ENCODE measurements around the gene GLDN.

Gene GLDN

DNA sequence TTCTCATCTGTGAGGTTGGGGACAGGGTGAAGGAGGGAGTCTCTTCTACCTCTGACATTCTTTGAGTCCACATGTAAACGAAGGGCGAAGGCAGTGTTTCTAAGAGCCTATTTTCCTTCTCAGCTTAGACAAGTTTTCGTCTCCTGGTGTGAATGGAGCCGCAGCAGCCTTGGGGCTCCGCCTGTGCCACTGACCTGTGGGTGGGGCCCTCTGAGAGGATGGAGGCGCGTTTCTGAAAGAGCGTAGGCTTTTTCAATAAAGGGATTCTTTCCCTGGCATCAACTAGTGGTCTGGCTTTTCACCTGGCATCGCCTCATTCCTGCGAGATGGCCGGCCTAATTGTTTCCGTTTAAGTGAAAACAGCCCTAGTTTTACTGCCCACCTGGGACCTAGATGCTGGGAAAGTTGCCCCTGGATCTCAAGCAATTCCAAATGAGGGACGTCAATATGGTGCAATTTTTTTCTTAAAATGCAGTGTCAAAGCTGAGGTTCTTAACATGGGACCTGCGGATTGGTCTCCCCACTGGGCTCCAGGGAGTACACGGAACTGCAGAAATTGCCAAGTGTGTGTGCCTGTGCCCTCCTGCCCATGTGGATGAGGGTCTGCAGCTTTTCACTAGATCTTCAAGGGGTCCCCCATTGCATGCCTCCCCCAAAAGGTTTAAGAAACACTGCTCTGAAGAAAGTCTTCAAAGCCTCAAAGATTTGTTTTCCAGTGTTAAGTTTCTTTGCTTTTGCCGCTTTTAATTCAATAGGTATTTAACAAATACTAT, 958 bp downstream of the GLDN start:
- H3K9ac ChIP-seq: no peak overlapping the region
- no peaks in the 10 kb centered on the region for H3K36me3 ChIP-seq (ENCODE audit: control insufficient read depth, insufficient read depth, low read length)
- no peaks in the 10 kb centered on the region for H3K79me2 ChIP-seq
- H3K9me3 ChIP-seq (ENCODE audit: control insufficient read depth, low read length): no peaks in the 10 kb centered on the region
- H2AFZ ChIP-seq: peak overlapping the region; percentile 56
- H3K4me1 ChIP-seq: no peaks in the 10 kb centered on the region
- no peaks in the 10 kb centered on the region for H3K27me3 ChIP-seq (ENCODE audit: control insufficient read depth, insufficient read depth, low read length)
- H3K4me2 ChIP-seq (ENCODE audit: low read length): no peak overlapping the region
- no peak overlapping the region for H3K27ac ChIP-seq
- H3K4me3 ChIP-seq (ENCODE audit: low read depth, low read length): no peak overlapping the region
- TF ChIP-seq, protein P1, sequence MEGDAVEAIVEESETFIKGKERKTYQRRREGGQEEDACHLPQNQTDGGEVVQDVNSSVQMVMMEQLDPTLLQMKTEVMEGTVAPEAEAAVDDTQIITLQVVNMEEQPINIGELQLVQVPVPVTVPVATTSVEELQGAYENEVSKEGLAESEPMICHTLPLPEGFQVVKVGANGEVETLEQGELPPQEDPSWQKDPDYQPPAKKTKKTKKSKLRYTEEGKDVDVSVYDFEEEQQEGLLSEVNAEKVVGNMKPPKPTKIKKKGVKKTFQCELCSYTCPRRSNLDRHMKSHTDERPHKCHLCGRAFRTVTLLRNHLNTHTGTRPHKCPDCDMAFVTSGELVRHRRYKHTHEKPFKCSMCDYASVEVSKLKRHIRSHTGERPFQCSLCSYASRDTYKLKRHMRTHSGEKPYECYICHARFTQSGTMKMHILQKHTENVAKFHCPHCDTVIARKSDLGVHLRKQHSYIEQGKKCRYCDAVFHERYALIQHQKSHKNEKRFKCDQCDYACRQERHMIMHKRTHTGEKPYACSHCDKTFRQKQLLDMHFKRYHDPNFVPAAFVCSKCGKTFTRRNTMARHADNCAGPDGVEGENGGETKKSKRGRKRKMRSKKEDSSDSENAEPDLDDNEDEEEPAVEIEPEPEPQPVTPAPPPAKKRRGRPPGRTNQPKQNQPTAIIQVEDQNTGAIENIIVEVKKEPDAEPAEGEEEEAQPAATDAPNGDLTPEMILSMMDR (IDR thresholded peaks at IDR 0.05): no peak

DNA sequence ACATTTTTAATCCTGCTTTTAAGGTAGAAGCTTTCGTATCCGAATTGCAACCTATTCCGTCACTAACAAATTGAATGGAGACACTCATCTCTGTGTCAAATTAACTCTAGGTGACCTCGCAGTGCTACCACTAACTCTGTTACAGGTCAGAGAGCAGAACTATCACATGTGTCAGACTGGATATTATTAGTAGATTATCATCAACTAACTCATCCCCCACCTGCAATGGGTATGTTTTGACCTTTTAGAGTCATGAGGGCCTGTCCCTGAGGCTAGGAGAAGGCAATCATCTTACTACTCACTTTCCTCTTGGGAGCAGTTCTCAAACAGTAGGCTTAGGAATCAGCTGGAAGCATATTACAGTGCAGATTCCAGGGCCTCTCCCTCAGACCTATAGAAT, 2.0 kb downstream of the GLDN start:
- Histone ChIP-seq H3K4me3 (ENCODE audit: low read depth, low read length) (no peak overlapping the region), H3K27me3 (ENCODE audit: control insufficient read depth, insufficient read depth, low read length) (no peaks in the 10 kb centered on the region), H3K27ac (no peak overlapping the region), H2AFZ (no peak overlapping the region), H3K79me2 (no peaks in the 10 kb centered on the region), H3K9ac (no peak overlapping the region), H3K36me3 (ENCODE audit: control insufficient read depth, insufficient read depth, low read length) (no peaks in the 10 kb centered on the region), H3K9me3 (ENCODE audit: control insufficient read depth, low read length) (no peaks in the 10 kb centered on the region), H3K4me2 (ENCODE audit: low read length) (no peak overlapping the region), H3K4me1 (no peaks in the 10 kb centered on the region)
- TF ChIP-seq, protein P1 (IDR thresholded peaks at IDR 0.05): no peak

DNA sequence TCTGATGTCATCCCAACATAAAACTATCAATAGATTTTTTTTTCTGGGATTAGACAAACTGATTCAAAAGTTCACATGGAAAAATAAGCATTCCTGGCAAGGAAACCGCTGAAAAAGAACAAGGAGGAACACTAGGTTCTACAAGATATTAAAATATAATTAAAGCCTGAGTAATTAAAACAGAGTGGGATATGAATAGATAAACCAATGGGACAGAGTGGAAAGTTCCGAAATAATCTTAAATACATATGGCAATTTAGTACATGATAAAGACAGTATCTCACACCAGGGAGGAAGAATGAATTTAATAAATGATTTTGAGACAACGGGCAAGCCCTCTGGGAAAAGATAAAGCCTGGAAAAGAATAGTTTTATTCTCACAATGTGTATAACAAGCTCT, 4.7 kb downstream of the GLDN start:
- no peaks in the 10 kb centered on the region for H3K79me2 ChIP-seq
- no peak overlapping the region for H3K27ac ChIP-seq
- TF ChIP-seq, protein P1 (IDR thresholded peaks at IDR 0.05): no peak
- H3K4me1 ChIP-seq: no peaks in the 10 kb centered on the region
- no peaks in the 10 kb centered on the region for H3K36me3 ChIP-seq (ENCODE audit: control insufficient read depth, insufficient read depth, low read length)
- H3K4me2 ChIP-seq (ENCODE audit: low read length): no peak overlapping the region
- H2AFZ ChIP-seq: no peak overlapping the region
- no peak overlapping the region for H3K9ac ChIP-seq
- no peaks in the 10 kb centered on the region for H3K9me3 ChIP-seq (ENCODE audit: control insufficient read depth, low read length)
- H3K4me3 ChIP-seq (ENCODE audit: low read depth, low read length): no peak overlapping the region
- no peaks in the 10 kb centered on the region for H3K27me3 ChIP-seq (ENCODE audit: control insufficient read depth, insufficient read depth, low read length)

DNA sequence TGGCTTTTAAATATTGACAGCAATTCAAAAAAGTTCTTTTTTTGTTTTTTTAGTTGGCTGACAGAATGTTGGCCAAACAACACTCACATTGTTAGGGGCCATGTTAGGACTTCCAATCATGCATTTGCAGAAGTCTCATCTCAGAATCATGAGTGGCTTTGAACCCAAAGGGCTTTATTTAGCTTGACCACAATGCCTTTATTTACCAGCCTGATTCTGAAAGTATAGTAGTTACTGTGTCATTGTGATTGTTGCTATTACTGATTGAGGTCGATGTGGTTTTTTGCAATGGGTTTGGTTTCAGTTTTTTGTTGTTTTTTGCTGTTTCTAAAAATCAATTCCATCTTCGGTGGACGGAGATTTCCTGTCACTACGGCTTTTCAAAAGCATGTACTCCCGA, 7.2 kb downstream of the GLDN start:
- Histone ChIP-seq H3K27ac (no peak overlapping the region), H3K9me3 (ENCODE audit: control insufficient read depth, low read length) (no peaks in the 10 kb centered on the region), H2AFZ (no peak overlapping the region), H3K4me3 (ENCODE audit: low read depth, low read length) (no peak overlapping the region), H3K9ac (no peak overlapping the region), H3K4me2 (ENCODE audit: low read length) (no peak overlapping the region), H3K4me1 (no peaks in the 10 kb centered on the region), H3K36me3 (ENCODE audit: control insufficient read depth, insufficient read depth, low read length) (no peaks in the 10 kb centered on the region), H3K79me2 (no peaks in the 10 kb centered on the region), H3K27me3 (ENCODE audit: control insufficient read depth, insufficient read depth, low read length) (no peaks in the 10 kb centered on the region)
- TF ChIP-seq, protein P1 (IDR thresholded peaks at IDR 0.05): no peak

Data from parathyroid adenoma (tissue), 2 donors.